ENCODE results near the gene LRRC14B. TPM values are rescaled to one million over a fixed set of nuclear protein-coding genes. Genes with fewer than 3 reads are reported as not detected.
"Not testable (repeated sequence)": the region's sequence is repeated elsewhere in the genome, so short reads cannot be mapped to it uniquely, and the experiment has no call there.

The LRRC14B gene
- total and polyA plus RNA-seq, 2 experiments from 2014 or later, result not detected

GRCh38 chr5:222951-223715 lies 31.8 kb downstream of the LRRC14B start:
- H3K9me3 Mint-ChIP-seq; H3K27ac ChIP-seq (ENCODE audit: low read depth); H3K4me2 ChIP-seq; H3K4me3 Mint-ChIP-seq; H2AFZ ChIP-seq; DNase-seq (ENCODE audit: low spot score); H3K27me3 ChIP-seq (ENCODE audit: insufficient read depth); H3F3A ChIP-seq (replicated peaks; ENCODE audit: low read depth); H3K4me3 ChIP-seq; H3K9me2 ChIP-seq (ENCODE audit: insufficient read depth); ATAC-seq; H3K27me3 Mint-ChIP-seq (ENCODE audit: insufficient read depth, low read depth, poor library complexity); H3K27ac Mint-ChIP-seq: not testable (repeated sequence)
- H3K79me2 ChIP-seq (replicated peaks; ENCODE audit: insufficient read depth), result peaks cover 55% of the 10 kb centered on the region
- peaks cover 17% of the 10 kb centered on the region for H3K4me1 ChIP-seq (ENCODE audit: insufficient read depth)
- peaks cover 20% of the 10 kb centered on the region for H3K36me3 ChIP-seq (ENCODE audit: insufficient read depth)
- H4K20me1 ChIP-seq (replicated peaks; ENCODE audit: insufficient read depth), result peaks cover 32% of the 10 kb centered on the region
- Mint-ChIP-seq H3K36me3 (ENCODE audit: low read depth) (peaks cover 42% of the 10 kb centered on the region), H3K4me1 (peaks cover 23% of the 10 kb centered on the region)

- H3K4me3 Mint-ChIP-seq, result no peak overlapping the region
- H3K4me1 Mint-ChIP-seq, result peaks cover 23% of the 10 kb centered on the region
- no peaks in the 10 kb centered on the region for H3K27me3 ChIP-seq (ENCODE audit: insufficient read depth)
- no peak overlapping the region for H3K4me3 ChIP-seq
- no peak overlapping the region for H3K27ac ChIP-seq (ENCODE audit: low read depth)
- no peak for TF ChIP-seq NANOG (IDR thresholded peaks at IDR 0.05; ENCODE audit: borderline replicate concordance)
- H3K9me3 Mint-ChIP-seq, result no peaks in the 10 kb centered on the region
- peaks cover 21% of the 10 kb centered on the region for H3K36me3 ChIP-seq (ENCODE audit: insufficient read depth)
- H3K27me3 Mint-ChIP-seq (ENCODE audit: insufficient read depth, low read depth, poor library complexity), result peaks cover 6% of the 10 kb centered on the region
- H2AFZ ChIP-seq, result no peak overlapping the region
- DNase-seq (ENCODE audit: low spot score) (no peak), ATAC-seq (no peak)
- H3K9me2 ChIP-seq (ENCODE audit: insufficient read depth), result no peaks in the 10 kb centered on the region
- H3K36me3 Mint-ChIP-seq (ENCODE audit: low read depth), result peaks cover 47% of the 10 kb centered on the region
- H3K27ac Mint-ChIP-seq, result no peak overlapping the region
- peaks cover 17% of the 10 kb centered on the region for H3K4me1 ChIP-seq (ENCODE audit: insufficient read depth)
- H4K20me1 ChIP-seq (replicated peaks; ENCODE audit: insufficient read depth), result peaks cover 32% of the 10 kb centered on the region
- H3K79me2 ChIP-seq (replicated peaks; ENCODE audit: insufficient read depth), result peaks cover 52% of the 10 kb centered on the region
- no peaks in the 10 kb centered on the region for H3F3A ChIP-seq (replicated peaks; ENCODE audit: low read depth)
- H3K4me2 ChIP-seq, result no peak overlapping the region
Measured at GRCh38 chr5:223791-224190, 32.5 kb downstream of the LRRC14B start.

GRCh38 chr5:225334-225733 lies 34.0 kb downstream of the LRRC14B start:
- no peak overlapping the region for H2AFZ ChIP-seq
- H3K9me2 ChIP-seq (ENCODE audit: insufficient read depth), result no peaks in the 10 kb centered on the region
- H3K36me3 ChIP-seq (ENCODE audit: insufficient read depth), result peaks cover 34% of the 10 kb centered on the region
- H3F3A ChIP-seq (replicated peaks; ENCODE audit: low read depth), result no peaks in the 10 kb centered on the region
- no peak overlapping the region for H3K27ac Mint-ChIP-seq
- H3K27me3 ChIP-seq (ENCODE audit: insufficient read depth), result no peaks in the 10 kb centered on the region
- no peak overlapping the region for H3K4me2 ChIP-seq
- no peak overlapping the region for H3K4me3 ChIP-seq
- ATAC-seq, result no peak
- peaks cover 54% of the 10 kb centered on the region for H3K36me3 Mint-ChIP-seq (ENCODE audit: low read depth)
- peaks cover 20% of the 10 kb centered on the region for H4K20me1 ChIP-seq (replicated peaks; ENCODE audit: insufficient read depth)
- no peaks in the 10 kb centered on the region for H3K27me3 Mint-ChIP-seq (ENCODE audit: insufficient read depth, low read depth, poor library complexity)
- peaks cover 37% of the 10 kb centered on the region for H3K79me2 ChIP-seq (replicated peaks; ENCODE audit: insufficient read depth)
- H3K27ac ChIP-seq (ENCODE audit: low read depth), result no peak overlapping the region
- H3K4me1 Mint-ChIP-seq, result peaks cover 13% of the 10 kb centered on the region
- TF ChIP-seq ZNF114 (CRISPR knock-in tag; IDR thresholded peaks at IDR 0.05), result no peak
- TF ChIP-seq ETS1 (IDR thresholded peaks at IDR 0.05), result no peak
- no peak for TF ChIP-seq ZNF462 (CRISPR knock-in tag; IDR thresholded peaks at IDR 0.05)
- TF ChIP-seq EZH2phosphoT487 (IDR thresholded peaks at IDR 0.05; ENCODE audit: unreplicated experiment), result no peak
- TF ChIP-seq EZH2 (IDR thresholded peaks at IDR 0.05; ENCODE audit: low read depth, unreplicated experiment), result no peak
- TF ChIP-seq JUNB (IDR thresholded peaks at IDR 0.05; ENCODE audit: unreplicated experiment), result no peak
- H3K9me3 Mint-ChIP-seq, result no peaks in the 10 kb centered on the region
- DNase-seq (ENCODE audit: low spot score), result no peak
- H3K4me1 ChIP-seq (ENCODE audit: insufficient read depth), result peaks cover 17% of the 10 kb centered on the region
- no peak overlapping the region for H3K4me3 Mint-ChIP-seq

Measured in GM23338 (cell line).